Activated T-helper 2 cell treated with anti-CD3 and anti-CD28 coated beads, Interferon-gamma antibody, Interleukin-2, Interleukin-4, amounts not matched to agents 10 μg/mL and 5 μg/mL and 100 μg/mL, durations not matched to agents 14 hours and 24 hours and 36 hours (primary cell): ENCODE results near the gene C8A. TPM values are rescaled to one million over a fixed set of nuclear protein-coding genes. Genes with fewer than 3 reads are reported as not detected.

Experiments
- DNase-seq: peaks from one replicate; pipeline ENCODE4 v3.0.0; 2021; ENCODE audit warnings: low spot score
- H3K27ac Mint-ChIP-seq: one replicate; pipeline ENCODE4 v1.8.0; 2021; ENCODE audit warnings: mixed read lengths
- H3K27me3 Mint-ChIP-seq: one replicate; pipeline ENCODE4 v1.8.0; 2021; ENCODE audit warnings: low read depth, mixed read lengths
- H3K36me3 Mint-ChIP-seq: one replicate; pipeline ENCODE4 v1.8.0; 2021; ENCODE audit warnings: low read depth, mixed read lengths
- H3K4me1 Mint-ChIP-seq: one replicate; pipeline ENCODE4 v1.8.0; 2021; ENCODE audit warnings: low read depth, mixed read lengths
- H3K4me3 Mint-ChIP-seq: one replicate; pipeline ENCODE4 v1.8.0; 2021; ENCODE audit warnings: low read depth, mild to moderate bottlenecking, moderate library complexity, mixed read lengths
- H3K9me3 Mint-ChIP-seq: one replicate; pipeline ENCODE4 v1.8.0; 2021; ENCODE audit warnings: mixed read lengths
- intact Hi-C: fragments of 100-400 bp; cut with micrococcal nuclease; formaldehyde crosslinking; loops from one replicate; pipeline ENCODE4 v1.15.1; 2023
- total RNA-seq: library from RNA; stranded (reverse); gene quantifications from 2 replicates; pipeline ENCODE4 v1.2.3, GENCODE V29; 2022

The C8A gene
- total RNA-seq, 1 donor from 2014 or later = not detected

DNA sequence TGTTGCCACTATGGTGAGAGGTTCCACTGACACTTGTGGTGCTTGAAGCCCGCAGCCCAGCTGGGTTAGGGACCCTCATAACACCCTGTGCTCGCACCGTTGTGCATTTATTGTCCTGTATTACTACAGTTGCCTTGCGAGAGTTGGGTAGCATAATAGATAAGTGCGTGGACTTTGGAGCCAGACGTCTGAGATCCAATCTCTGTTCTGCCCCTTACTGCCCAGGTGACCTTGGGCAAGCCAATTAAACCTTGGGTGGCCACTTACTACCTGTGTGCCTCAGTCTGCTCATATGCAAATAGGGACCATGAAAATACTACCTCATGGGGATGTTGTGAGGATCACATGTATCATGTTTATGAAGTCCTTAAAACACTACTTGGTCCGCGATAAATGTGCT is 97.9 kb downstream of the C8A start:
- Mint-ChIP-seq H3K27me3 (no peaks in the 10 kb centered on the region), H3K4me1 (no peaks in the 10 kb centered on the region), H3K4me3 (no peak overlapping the region), H3K27ac (no peak overlapping the region), H3K9me3 (no peaks in the 10 kb centered on the region), H3K36me3 (no peaks in the 10 kb centered on the region)
- no peak for DNase-seq
- intact Hi-C loops = no loop called here

DNA sequence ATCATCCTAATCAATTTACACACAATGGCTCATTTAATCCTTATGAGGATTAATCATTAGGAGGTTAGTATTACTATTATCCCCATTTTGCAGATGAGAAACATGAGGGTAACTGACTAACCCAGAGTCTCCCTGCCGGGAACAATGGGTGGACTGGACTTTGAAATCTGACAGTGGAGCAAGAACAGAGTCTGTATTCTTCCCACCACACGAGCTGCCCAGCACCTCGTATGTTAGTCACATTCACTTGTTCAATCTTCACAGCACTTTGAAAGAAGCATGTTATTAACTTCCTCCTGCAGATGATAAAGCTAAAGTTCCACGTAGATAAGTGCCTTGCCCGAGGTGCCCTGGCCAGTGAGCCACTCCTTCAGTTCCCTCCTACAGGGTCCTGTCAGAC is 98.8 kb downstream of the C8A start:
- Mint-ChIP-seq H3K27ac (no peak overlapping the region), H3K4me1 (no peaks in the 10 kb centered on the region), H3K9me3 (no peaks in the 10 kb centered on the region), H3K4me3 (no peak overlapping the region), H3K27me3 (no peaks in the 10 kb centered on the region), H3K36me3 (no peaks in the 10 kb centered on the region)
- intact Hi-C loops = no loop called here
- DNase-seq = no peak

DNA sequence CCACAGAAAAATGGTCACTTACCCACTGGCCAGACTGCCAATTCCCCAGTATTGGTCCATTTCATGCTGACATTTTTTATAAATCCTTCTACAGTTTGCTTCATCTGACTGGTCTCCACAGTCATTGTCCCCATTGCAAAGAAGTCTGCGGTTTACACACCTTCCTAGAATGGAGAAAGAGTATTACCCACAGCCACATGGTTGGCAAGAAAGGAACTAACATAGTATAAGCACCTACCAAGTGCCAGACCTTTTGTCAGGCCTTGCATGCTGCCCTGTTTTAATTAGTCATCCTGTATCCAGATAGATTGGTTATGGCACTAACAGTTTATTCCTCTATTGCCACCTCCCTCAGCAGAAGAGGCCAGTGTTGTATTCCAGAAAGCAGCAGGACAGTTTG is 100.1 kb downstream of the C8A start:
- no peak overlapping the region for H3K4me3 Mint-ChIP-seq
- no peaks in the 10 kb centered on the region for H3K4me1 Mint-ChIP-seq
- H3K9me3 Mint-ChIP-seq = no peaks in the 10 kb centered on the region
- intact Hi-C loops = no loop called here
- no peak for DNase-seq
- no peaks in the 10 kb centered on the region for H3K36me3 Mint-ChIP-seq
- no peaks in the 10 kb centered on the region for H3K27me3 Mint-ChIP-seq
- no peak overlapping the region for H3K27ac Mint-ChIP-seq

DNA sequence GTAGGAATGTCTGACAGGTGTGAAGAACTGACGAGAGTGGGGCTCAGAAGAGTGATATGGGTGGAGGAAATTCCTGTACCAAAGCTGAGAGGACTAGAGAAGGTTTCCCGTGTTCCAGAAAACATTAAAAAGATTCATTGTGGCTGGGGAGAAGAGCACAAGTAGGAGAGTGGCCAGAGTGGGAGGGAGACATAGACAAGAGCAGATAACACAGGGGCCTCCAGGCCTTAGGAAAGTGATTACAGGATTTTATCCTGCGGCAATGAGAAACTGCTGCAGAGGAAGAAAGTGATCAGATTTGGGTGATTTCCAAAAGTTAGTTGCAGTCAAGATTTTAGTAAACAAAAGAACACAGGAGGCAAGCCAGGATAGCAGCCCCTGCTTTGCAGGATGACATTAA is 103.3 kb downstream of the C8A start:
- intact Hi-C loops = no loop called here
- no peaks in the 10 kb centered on the region for H3K9me3 Mint-ChIP-seq

DNA sequence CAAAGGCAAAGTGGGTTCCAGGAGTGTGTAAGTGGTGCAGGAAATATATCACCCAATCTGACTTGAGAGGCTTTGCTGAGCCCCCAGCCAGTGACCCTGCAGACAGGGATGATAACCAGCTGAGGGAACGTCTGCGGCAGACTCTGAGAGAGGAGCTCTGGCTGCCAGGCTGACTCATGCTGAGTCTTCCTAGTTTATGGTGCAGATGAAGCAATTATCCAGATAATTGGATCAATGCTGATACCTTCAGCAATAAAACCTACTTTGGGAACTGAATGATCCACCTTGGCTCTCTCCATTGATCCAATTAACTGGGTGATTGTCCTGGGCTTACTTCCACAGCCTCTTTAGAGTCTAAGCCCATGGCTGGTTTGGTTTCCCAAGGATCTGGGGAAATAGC is 103.9 kb downstream of the C8A start:
- Mint-ChIP-seq H3K27me3 (no peaks in the 10 kb centered on the region), H3K9me3 (no peaks in the 10 kb centered on the region), H3K27ac (no peak overlapping the region), H3K4me1 (no peaks in the 10 kb centered on the region), H3K4me3 (no peak overlapping the region), H3K36me3 (no peaks in the 10 kb centered on the region)
- no peak for DNase-seq
- intact Hi-C loops = no loop called here

More for the DNA sequence above, 103.3 kb downstream of the C8A start:
- Mint-ChIP-seq H3K36me3 (no peaks in the 10 kb centered on the region), H3K4me3 (no peak overlapping the region), H3K27ac (no peak overlapping the region), H3K4me1 (no peaks in the 10 kb centered on the region), H3K27me3 (no peaks in the 10 kb centered on the region)
- DNase-seq = no peak

DNA sequence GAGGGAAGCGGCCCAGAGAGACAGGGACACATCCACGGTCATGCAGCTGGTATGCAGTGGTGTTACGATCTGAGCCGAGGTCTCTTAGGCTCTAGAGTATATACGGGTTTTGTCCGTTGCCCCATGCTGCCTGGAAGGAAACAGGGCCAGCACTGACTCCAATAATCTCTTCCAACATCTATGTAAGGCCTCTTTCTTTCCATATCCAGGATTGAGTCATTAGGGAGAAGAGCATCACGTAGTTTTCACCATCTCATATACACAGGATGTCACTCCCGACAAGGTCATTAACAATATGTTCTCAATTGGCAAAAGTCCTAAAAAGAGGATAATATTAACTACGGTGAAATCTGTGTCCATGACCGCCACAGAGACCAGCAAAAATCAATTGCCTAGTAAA is 106.8 kb downstream of the C8A start:
- Mint-ChIP-seq H3K9me3 (no peaks in the 10 kb centered on the region), H3K27me3 (no peaks in the 10 kb centered on the region), H3K4me3 (no peak overlapping the region), H3K36me3 (no peaks in the 10 kb centered on the region), H3K4me1 (no peaks in the 10 kb centered on the region), H3K27ac (no peak overlapping the region)
- no peak for DNase-seq
- intact Hi-C loops = no loop called here

DNA sequence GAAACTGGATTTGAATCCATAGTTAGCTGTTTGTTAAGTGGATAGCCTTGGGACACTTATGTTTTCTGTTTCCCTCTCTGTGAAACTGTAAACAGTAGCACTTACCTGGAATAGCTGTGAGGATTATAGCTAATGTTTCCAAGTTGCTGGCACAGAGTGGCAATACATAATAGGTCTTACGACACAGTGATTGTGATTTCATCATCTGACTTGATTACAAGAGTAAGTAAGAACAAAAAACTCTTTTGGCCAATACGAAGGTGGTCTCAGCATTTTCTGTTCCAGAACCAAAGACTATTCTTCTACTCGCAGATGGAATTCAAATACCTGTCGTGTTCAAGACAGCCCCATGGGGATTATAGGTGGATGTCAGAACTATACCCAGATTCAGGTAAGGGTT is 109.1 kb downstream of the C8A start:
- Mint-ChIP-seq H3K27ac (no peak overlapping the region), H3K36me3 (no peaks in the 10 kb centered on the region)

DNA sequence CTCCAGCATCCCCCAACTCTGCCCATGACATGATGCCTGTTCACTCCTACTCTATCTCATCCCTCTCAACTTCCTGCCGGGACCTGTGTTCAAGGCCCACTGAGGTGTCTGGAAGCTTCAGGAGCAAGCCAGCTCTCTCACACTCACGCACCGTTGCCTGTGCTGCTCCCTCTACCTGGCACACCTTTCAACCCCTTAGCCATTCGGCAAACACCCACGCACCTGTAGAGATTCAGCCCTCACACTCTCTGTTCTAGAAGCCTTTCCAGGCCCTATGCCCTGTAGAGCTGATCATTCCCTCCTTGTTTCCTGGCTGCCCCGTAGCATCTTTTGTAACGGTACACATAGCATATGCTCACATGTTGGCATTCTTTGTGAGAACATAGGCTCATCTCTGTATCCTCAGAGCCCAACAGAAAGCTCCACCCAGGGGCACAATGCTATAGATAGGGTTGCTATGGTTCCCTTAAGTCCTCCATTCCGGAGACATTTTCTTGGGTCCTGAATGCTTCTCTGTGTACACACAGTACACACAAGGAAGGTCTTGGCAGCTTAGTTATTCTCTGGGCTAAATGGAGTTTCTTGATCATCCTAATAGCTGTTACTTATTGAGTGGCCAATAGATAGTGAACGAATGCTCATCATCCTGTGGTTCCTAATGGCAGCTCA is 109.9 kb downstream of the C8A start:
- no peak overlapping the region for H3K4me3 Mint-ChIP-seq
- intact Hi-C loops = no loop called here
- H3K27me3 Mint-ChIP-seq = no peaks in the 10 kb centered on the region
- no peaks in the 10 kb centered on the region for H3K9me3 Mint-ChIP-seq
- no peaks in the 10 kb centered on the region for H3K4me1 Mint-ChIP-seq
- DNase-seq = no peak
- H3K27ac Mint-ChIP-seq = no peak overlapping the region
- H3K36me3 Mint-ChIP-seq = no peaks in the 10 kb centered on the region

More for the DNA sequence above, 109.1 kb downstream of the C8A start:
- Mint-ChIP-seq H3K27me3 (no peaks in the 10 kb centered on the region), H3K4me3 (no peak overlapping the region), H3K9me3 (no peaks in the 10 kb centered on the region), H3K4me1 (no peaks in the 10 kb centered on the region)
- DNase-seq = no peak
- intact Hi-C loops = no loop called here

DNA sequence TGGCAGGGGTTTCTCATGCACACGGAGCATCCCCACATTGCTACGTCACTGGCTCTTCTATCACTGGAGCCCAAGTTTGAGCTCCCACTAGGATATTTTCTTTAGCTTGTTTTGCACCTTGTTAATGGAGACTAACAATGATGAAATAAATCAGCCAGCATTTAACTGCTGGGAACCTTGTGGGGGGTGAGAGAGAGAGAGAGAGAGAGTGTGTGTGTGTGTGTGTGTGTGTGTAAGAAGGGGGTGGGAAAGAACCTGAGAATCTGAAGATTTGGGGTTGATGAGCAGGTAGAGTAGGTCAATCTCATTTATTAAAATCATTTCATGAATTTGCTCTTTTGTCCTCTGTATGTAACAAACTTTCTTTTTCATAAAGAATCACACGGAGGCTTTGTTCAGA is 110.6 kb downstream of the C8A start:
- Mint-ChIP-seq H3K4me1 (no peaks in the 10 kb centered on the region), H3K36me3 (no peaks in the 10 kb centered on the region), H3K9me3 (no peaks in the 10 kb centered on the region), H3K4me3 (no peak overlapping the region), H3K27ac (no peak overlapping the region), H3K27me3 (no peaks in the 10 kb centered on the region)
- intact Hi-C loops = no loop called here
- DNase-seq = no peak

DNA sequence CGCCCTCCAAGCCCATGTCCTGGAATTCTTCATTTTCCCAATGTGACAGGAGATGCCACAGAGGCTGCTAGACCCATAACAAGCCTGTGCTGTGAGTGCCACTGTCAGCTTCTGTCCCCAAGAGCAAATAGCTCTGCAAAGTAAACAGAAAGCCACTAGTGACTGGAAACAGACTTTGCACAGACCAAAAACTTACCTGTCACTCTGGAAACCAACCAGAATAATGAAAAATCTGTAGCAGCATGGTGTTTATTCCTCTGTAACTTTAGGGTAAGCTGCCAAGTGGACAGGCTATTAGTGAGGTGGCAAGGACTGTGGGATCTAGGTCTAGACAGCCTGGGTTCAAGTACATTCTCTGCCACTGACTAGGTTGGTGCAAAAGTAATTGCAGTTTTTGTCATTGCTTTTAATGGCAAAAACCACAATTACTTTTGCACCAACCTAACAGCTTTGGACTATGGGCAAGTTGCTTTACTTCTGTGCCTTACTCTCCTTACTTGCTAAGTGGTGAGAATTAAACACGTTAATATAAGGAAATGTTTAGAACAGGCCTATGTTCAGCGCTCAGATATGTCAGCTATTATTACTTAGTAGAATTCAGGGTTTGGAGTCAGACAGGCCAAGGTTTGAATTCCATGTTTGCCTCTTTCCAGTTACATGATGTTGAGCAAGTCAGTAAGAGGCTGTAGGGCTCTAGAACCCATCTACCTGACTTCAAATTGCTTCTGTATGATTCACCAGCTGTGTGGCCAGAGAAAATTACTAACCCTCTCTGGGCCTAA is 111.5 kb downstream of the C8A start, which contains the start of gene C8B:
C8B (minus strand) TSS at position 100 of the 782 bp plus-strand sequence; CDS start at position 33, 67 bp downstream.
- Mint-ChIP-seq H3K27ac (no peak within 1 kb of the TSS), H3K9me3 (no peaks in the 10 kb centered on the region), H3K4me3 (no peak within 1 kb of the TSS), H3K27me3 (no peaks in the 10 kb centered on the region), H3K36me3 (no peaks in the 10 kb centered on the region), H3K4me1 (no peaks in the 10 kb centered on the region)
- no peak for DNase-seq
- intact Hi-C loops = no loop called here

DNA sequence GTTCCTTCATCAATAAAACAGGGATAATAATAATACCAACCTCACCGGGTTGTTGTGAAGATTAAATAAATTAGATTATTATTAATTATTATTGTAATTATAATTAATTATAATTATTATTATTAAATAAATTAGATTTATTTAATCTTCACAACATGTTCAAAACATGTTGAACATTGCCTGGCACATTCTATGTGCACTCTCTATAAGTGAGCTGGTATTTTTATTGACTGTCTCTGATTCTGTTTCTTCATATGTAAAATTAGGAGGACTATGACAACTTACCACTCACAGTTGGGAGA is 112.1 kb downstream of the C8A start:
- no peaks in the 10 kb centered on the region for H3K27me3 Mint-ChIP-seq
- H3K4me1 Mint-ChIP-seq = no peaks in the 10 kb centered on the region
- no peak for DNase-seq
- H3K9me3 Mint-ChIP-seq = no peaks in the 10 kb centered on the region
- H3K27ac Mint-ChIP-seq = no peak overlapping the region
- H3K36me3 Mint-ChIP-seq = no peaks in the 10 kb centered on the region
- H3K4me3 Mint-ChIP-seq = no peak overlapping the region
- intact Hi-C loops = no loop called here

DNA sequence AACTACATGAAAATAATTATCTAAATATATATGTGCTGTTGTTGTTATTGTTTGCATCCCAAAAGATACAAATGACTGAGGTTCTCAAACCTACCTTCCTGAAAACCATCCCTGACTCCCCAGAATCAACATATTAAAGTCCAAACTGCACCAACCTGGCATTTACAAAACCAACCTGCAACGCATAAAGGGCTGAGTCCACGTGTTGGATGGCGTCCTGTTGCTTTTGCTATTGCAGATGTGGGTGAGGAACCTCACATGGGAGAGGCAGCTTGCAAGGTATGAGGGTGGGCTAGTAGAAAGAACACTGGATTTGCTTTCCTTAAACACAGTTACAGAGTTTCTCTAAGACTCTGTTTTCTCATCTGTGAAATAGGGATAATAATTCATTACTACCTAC is 112.8 kb downstream of the C8A start:
- Mint-ChIP-seq H3K4me3 (no peak overlapping the region), H3K36me3 (no peaks in the 10 kb centered on the region), H3K27me3 (no peaks in the 10 kb centered on the region), H3K9me3 (no peaks in the 10 kb centered on the region), H3K4me1 (no peaks in the 10 kb centered on the region), H3K27ac (no peak overlapping the region)
- no peak for DNase-seq
- intact Hi-C loops = no loop called here
